GM18951 (cell line): Measurements from ENCODE around the gene KL.

Experiments used
- POLR2A ChIP-seq: IDR thresholded peaks from 4 replicates; pipeline ENCODE4 v1.6.1; 2011; ENCODE audit warnings: mild to moderate bottlenecking; ENCODE audit not compliant: insufficient read length, insufficient read depth; ENCODE audit errors: extremely low read depth
- in situ Hi-C: fragments of 300-500 bp; cut with MboI; formaldehyde crosslinking; loops from one replicate; pipeline ENCODE4 v1.12.0; 2022; ENCODE audit warnings: low sequenced_read_pairs, mixed read lengths, inconsistent platforms; ENCODE audit not compliant: unreplicated experiment

The KL gene

GRCh38 chr13:33032037-33032625, 15.9 kb downstream of the KL start:
- no peak for TF ChIP-seq POLR2A
- in situ Hi-C loops, result no loop called here

GRCh38 chr13:33033051-33033812, 17.0 kb downstream of the KL start:
- in situ Hi-C loops, result no loop called here
- no peak for TF ChIP-seq POLR2A

- in situ Hi-C loops, result no loop called here
- TF ChIP-seq POLR2A, result no peak
Observed at GRCh38 chr13:33033986-33034385, 17.8 kb downstream of the KL start.

GRCh38 chr13:33034882-33035520, 18.8 kb downstream of the KL start:
- in situ Hi-C loops, result no loop called here
- no peak for TF ChIP-seq POLR2A

- TF ChIP-seq POLR2A, result no peak
- in situ Hi-C loops, result no loop called here
Observed at GRCh38 chr13:33037673-33038072, 21.4 kb downstream of the KL start.

GRCh38 chr13:33040090-33040489, 23.9 kb downstream of the KL start:
- in situ Hi-C loops, result no loop called here
- no peak for TF ChIP-seq POLR2A

GRCh38 chr13:33045851-33046592, 29.8 kb downstream of the KL start:
- in situ Hi-C loops, result no loop called here
- TF ChIP-seq POLR2A, result no peak

GRCh38 chr13:33050161-33050560, 33.9 kb downstream of the KL start:
- in situ Hi-C loops, result no loop called here
- TF ChIP-seq POLR2A, result no peak

GRCh38 chr13:33051632-33052031, 35.4 kb downstream of the KL start:
- no peak for TF ChIP-seq POLR2A
- in situ Hi-C loops, result no loop called here

GRCh38 chr13:33052506-33053280, 36.5 kb downstream of the KL start:
- in situ Hi-C loops, result no loop called here
- TF ChIP-seq POLR2A, result no peak

- no peak for TF ChIP-seq POLR2A
Observed at GRCh38 chr13:33053397-33054066, 37.3 kb downstream of the KL start.

GRCh38 chr13:33057019-33057780, 41.0 kb downstream of the KL start:
- TF ChIP-seq POLR2A, result no peak
- in situ Hi-C loops, result no loop called here

More at GRCh38 chr13:33053397-33054066, 37.3 kb downstream of the KL start:
- in situ Hi-C loops, result no loop called here
